GM13976 (cell line): ENCODE measurements around the gene ATRN.

Experiments used
- DNase-seq: peaks from one replicate; pipeline ENCODE4 v3.0.0; 2012; ENCODE audit warnings: low spot score
- CTCF ChIP-seq: IDR thresholded peaks from 2 replicates; pipeline ENCODE4 v1.5.1; 2012; ENCODE audit warnings: borderline replicate concordance, mild to moderate bottlenecking; ENCODE audit not compliant: insufficient read depth; ENCODE audit errors: extremely low read depth, missing control alignments, control extremely low read depth
- in situ Hi-C: fragments of 300-500 bp; cut with MboI; formaldehyde crosslinking; loops from one replicate; pipeline ENCODE4 v1.12.0; 2022; ENCODE audit warnings: low sequenced_read_pairs, mixed read lengths, inconsistent platforms; ENCODE audit not compliant: unreplicated experiment

Gene ATRN

GRCh38 chr20:3663031-3663701 lies 192.3 kb downstream of the ATRN start, which contains the start of gene GFRA4:
TSS of gene GFRA4 (minus strand) at chr20:3663399. CDS start at chr20:3663399, 0 bp downstream.
- DNase-seq: no peak
- TF ChIP-seq CTCF: no peak
- in situ Hi-C loops: no loop called here

GRCh38 chr20:3663858-3664257 lies 193.0 kb downstream of the ATRN start:
- in situ Hi-C loops: no loop called here
- no peak for DNase-seq
- no peak for TF ChIP-seq CTCF

GRCh38 chr20:3667434-3668037 lies 196.7 kb downstream of the ATRN start:
- no peak for DNase-seq
- no peak for TF ChIP-seq CTCF
- in situ Hi-C loops: no loop called here

- in situ Hi-C loops: no loop called here
- no peak for DNase-seq
- TF ChIP-seq CTCF: no peak
Measured at GRCh38 chr20:3669710-3670367, 199.0 kb downstream of the ATRN start.

GRCh38 chr20:3670511-3670910 lies 199.7 kb downstream of the ATRN start:
- no peak for DNase-seq
- in situ Hi-C loops: no loop called here
- TF ChIP-seq CTCF: no peak

- no peak for DNase-seq
- TF ChIP-seq CTCF: no peak
- in situ Hi-C loops: no loop called here
Measured at GRCh38 chr20:3670945-3671344, 200.1 kb downstream of the ATRN start.
